Subcutaneous abdominal adipose tissue (tissue), 5 donors: ENCODE measurements around the gene CCR5AS.

Source experiments
- H3K27ac ChIP-seq: one replicate; pipeline ENCODE4 v1.7.0; 2013; ENCODE audit warnings: low read depth, mild to moderate bottlenecking, inconsistent platforms, low read length, moderate library complexity
- H3K27me3 ChIP-seq, 5 donors: one replicate each; pipeline ENCODE4 v1.7.0; 2013; ENCODE audit warnings: low read length in 5 of 5, inconsistent platforms in 1 of 5; ENCODE audit not compliant: control insufficient read depth in 5 of 5, insufficient read depth in 4 of 5
- H3K36me3 ChIP-seq, 5 donors: one replicate each; pipeline ENCODE4 v1.7.0; 2013; ENCODE audit warnings: low read length in 5 of 5; ENCODE audit not compliant: control insufficient read depth in 5 of 5, insufficient read depth in 5 of 5
- H3K4me1 ChIP-seq, 5 donors: one replicate each; pipeline ENCODE4 v1.7.0; 2013; ENCODE audit warnings: low read length in 5 of 5, mild to moderate bottlenecking in 3 of 5, moderate library complexity in 1 of 5; ENCODE audit not compliant: control insufficient read depth in 5 of 5, insufficient read depth in 5 of 5
- H3K4me3 ChIP-seq, 5 donors: one replicate each; pipeline ENCODE4 v1.7.0; 2013; ENCODE audit warnings: low read length in 5 of 5, low read depth in 1 of 5
- H3K9ac ChIP-seq, 5 donors: one replicate each; pipeline ENCODE4 v1.7.0; 2013; ENCODE audit warnings: low read length in 5 of 5, mild to moderate bottlenecking in 4 of 5, moderate library complexity in 3 of 5
- H3K9me3 ChIP-seq, 5 donors: one replicate each; pipeline ENCODE4 v1.7.0; 2013; ENCODE audit warnings: low read length in 5 of 5; ENCODE audit not compliant: control insufficient read depth in 5 of 5
- donor health status: healthy.
- donor health status: healthy.
- donor health status: healthy.
- donor health status: healthy.
- donor health status: healthy.

CCR5AS gene

GRCh38 chr3:46406788-46407611 lies at the start of gene CCR5AS, which contains the start of gene CCRL2:
TSS of gene CCR5AS (minus strand) at chr3:46407066.
TSS of gene CCRL2 (plus strand) at chr3:46407259. CDS start at chr3:46408080, 821 bp downstream.
- H3K9me3 ChIP-seq: no peaks in the 10 kb centered on the region
- peak within 1 kb of the TSS; percentile 74 for H3K27ac ChIP-seq
- peak within 1 kb of the TSS; percentile 2 to 78 (median 64) for H3K9ac ChIP-seq
- H3K4me1 ChIP-seq: peaks cover 0 to 57% (median 20%) of the 10 kb centered on the region in 5 donors
- no peaks in the 10 kb centered on the region for H3K27me3 ChIP-seq
- H3K36me3 ChIP-seq: no peaks in the 10 kb centered on the region
- peak within 1 kb of the TSS; percentile 28 to 69 (median 59) for H3K4me3 ChIP-seq

GRCh38 chr3:46456118-46456517 lies 49.3 kb upstream of the CCR5AS start:
- Histone ChIP-seq H3K27ac (no peak overlapping the region), H3K9ac (no peak overlapping the region), H3K27me3 (peaks cover 0 to 2% (median 0%) of the 10 kb centered on the region in 5 donors), H3K4me3 (no peak overlapping the region), H3K36me3 (peaks cover 0 to 24% (median 11%) of the 10 kb centered on the region in 5 donors), H3K4me1 (no peaks in the 10 kb centered on the region), H3K9me3 (peaks cover 0 to 6% (median 0%) of the 10 kb centered on the region in 5 donors)

DNA sequence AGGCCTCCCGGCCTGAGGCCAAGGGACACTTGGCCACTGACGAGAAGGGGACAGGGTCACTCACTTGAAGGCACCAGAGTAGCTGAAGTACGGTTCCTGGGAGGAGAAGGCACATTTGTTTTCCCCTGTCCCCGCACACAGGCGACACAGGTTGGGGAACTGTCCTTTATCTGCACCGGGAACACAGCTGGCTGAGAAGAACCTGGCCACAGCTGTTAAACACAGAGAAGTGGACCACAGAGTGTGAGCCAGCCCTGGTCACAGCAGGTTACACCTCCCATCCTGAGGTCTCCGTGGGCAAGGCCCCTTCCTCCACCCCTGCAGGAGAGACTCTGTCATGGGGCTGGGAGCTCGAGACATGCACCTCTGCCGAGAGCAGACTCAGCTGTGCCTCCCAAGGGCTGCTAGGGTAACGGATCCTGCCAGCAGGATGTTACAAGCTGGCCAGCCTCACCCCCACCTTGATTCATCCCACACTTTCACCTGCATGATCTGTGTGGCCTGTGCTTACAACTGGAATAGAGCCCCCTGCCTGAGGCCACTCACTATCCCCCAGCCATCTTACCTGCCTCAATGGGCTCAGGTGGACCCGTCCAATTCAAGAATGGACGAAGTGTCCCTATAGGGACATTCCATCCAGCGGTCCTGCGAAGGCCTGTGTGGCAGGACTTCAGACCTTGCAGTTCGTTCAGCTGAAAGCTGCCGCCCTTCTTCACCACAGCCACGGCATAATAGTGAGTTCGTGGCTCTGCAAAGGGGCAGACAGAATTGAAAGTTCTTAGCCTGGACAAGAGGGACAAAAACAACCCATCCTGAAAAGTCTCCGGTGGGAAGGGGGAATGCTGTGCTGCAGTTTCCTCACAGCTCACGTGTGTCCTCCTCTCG lies 48.6 kb upstream of the CCR5AS start:
- Histone ChIP-seq H3K36me3 (peaks cover 0 to 26% (median 11%) of the 10 kb centered on the region in 5 donors), H3K9me3 (peaks cover 0 to 4% (median 0%) of the 10 kb centered on the region in 5 donors), H3K4me3 (no peak overlapping the region), H3K9ac (no peak overlapping the region), H3K4me1 (no peaks in the 10 kb centered on the region), H3K27me3 (peaks cover 0 to 4% (median 1%) of the 10 kb centered on the region in 5 donors), H3K27ac (no peak overlapping the region)

DNA sequence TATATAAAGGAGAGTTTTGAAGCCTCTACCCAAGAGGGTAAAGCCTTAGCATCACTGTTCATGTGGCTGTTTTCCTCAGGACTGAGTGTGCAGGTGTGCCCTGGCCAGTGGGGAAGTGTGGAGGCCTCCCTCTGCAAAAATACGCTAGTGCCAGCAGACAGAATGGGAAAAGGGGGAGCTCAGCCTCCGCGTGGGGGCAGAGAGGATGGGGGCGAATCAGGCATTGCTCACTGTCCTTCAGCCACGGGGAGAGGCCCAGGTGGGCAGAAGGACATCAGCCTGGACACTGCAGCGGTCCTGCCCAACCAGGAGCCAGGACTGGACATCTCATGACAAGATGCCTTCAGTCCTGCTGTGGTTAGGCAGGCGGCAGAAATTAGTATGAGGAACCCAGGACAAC lies 47.7 kb upstream of the CCR5AS start:
- Histone ChIP-seq H3K27ac (no peak overlapping the region), H3K9me3 (no peaks in the 10 kb centered on the region), H3K27me3 (peaks cover 0 to 5% (median 3%) of the 10 kb centered on the region in 5 donors), H3K4me3 (no peak overlapping the region), H3K36me3 (peaks cover 0 to 29% (median 11%) of the 10 kb centered on the region in 5 donors), H3K4me1 (no peaks in the 10 kb centered on the region), H3K9ac (no peak overlapping the region)

GRCh38 chr3:46454209-46454595 lies 47.3 kb upstream of the CCR5AS start:
- Histone ChIP-seq H3K4me3 (no peak overlapping the region), H3K9ac (no peak overlapping the region), H3K36me3 (peaks cover 0 to 29% (median 11%) of the 10 kb centered on the region in 5 donors), H3K4me1 (no peaks in the 10 kb centered on the region), H3K9me3 (no peaks in the 10 kb centered on the region), H3K27me3 (peaks cover 0 to 5% (median 3%) of the 10 kb centered on the region in 5 donors), H3K27ac (no peak overlapping the region)

GRCh38 chr3:46453526-46454208 lies 46.8 kb upstream of the CCR5AS start:
- Histone ChIP-seq H3K9ac (no peak overlapping the region), H3K27ac (no peak overlapping the region), H3K4me1 (no peaks in the 10 kb centered on the region), H3K36me3 (peaks cover 0 to 31% (median 11%) of the 10 kb centered on the region in 5 donors), H3K27me3 (peaks cover 0 to 5% (median 3%) of the 10 kb centered on the region in 5 donors), H3K9me3 (no peaks in the 10 kb centered on the region), H3K4me3 (no peak overlapping the region)

- Histone ChIP-seq H3K27me3 (peaks cover 0 to 3% (median 3%) of the 10 kb centered on the region in 5 donors), H3K27ac (no peak overlapping the region), H3K9me3 (no peaks in the 10 kb centered on the region), H3K4me1 (peaks cover 0 to 5% (median 0%) of the 10 kb centered on the region in 5 donors), H3K4me3 (no peak overlapping the region), H3K36me3 (peaks cover 0 to 42% (median 4%) of the 10 kb centered on the region in 5 donors), H3K9ac (no peak overlapping the region)
These were observed 43.1 kb upstream of the CCR5AS start for GRCh38 chr3:46449755-46450552.

GRCh38 chr3:46448721-46449120 lies 41.9 kb upstream of the CCR5AS start:
- peaks cover 0 to 3% (median 3%) of the 10 kb centered on the region in 5 donors for H3K27me3 ChIP-seq
- no peak overlapping the region for H3K27ac ChIP-seq
- no peak overlapping the region for H3K4me3 ChIP-seq
- H3K36me3 ChIP-seq: peaks cover 0 to 44% (median 10%) of the 10 kb centered on the region in 5 donors
- no peaks in the 10 kb centered on the region for H3K9me3 ChIP-seq
- peaks cover 0 to 5% (median 0%) of the 10 kb centered on the region in 5 donors for H3K4me1 ChIP-seq
- H3K9ac ChIP-seq: no peak overlapping the region
